Neural cell (in vitro differentiated cells): ENCODE measurements around the gene ATF7IP2.

ENCODE experiments used
- EP300 ChIP-seq: fragments of 450-650 bp; conservative IDR thresholded peaks from 2 replicates; pipeline ENCODE4 v1.6.1; 2014; ENCODE audit warnings: antibody characterized with exemption, mild to moderate bottlenecking, moderate library complexity; ENCODE audit not compliant: poor library complexity, severe bottlenecking
- EZH2 ChIP-seq: fragments of 200-600, 300-800 bp; shearing (Covaris generic), sonication (generic); IDR thresholded peaks from 2 replicates; pipeline ENCODE4 v1.6.1; 2014; ENCODE audit warnings: antibody characterized with exemption, low read length, borderline replicate concordance, mild to moderate bottlenecking; ENCODE audit not compliant: insufficient read depth, poor library complexity, severe bottlenecking
- RAD21 ChIP-seq: fragments of 450-650 bp; conservative IDR thresholded peaks from 2 replicates; pipeline ENCODE4 v1.6.1; 2014; ENCODE audit warnings: antibody characterized with exemption, mild to moderate bottlenecking, moderate library complexity
- SMC3 ChIP-seq: fragments of 450-650 bp; conservative IDR thresholded peaks from 2 replicates; pipeline ENCODE4 v1.6.1; 2014; ENCODE audit warnings: antibody characterized with exemption, mild to moderate bottlenecking, moderate library complexity; ENCODE audit not compliant: poor library complexity
- TAF1 ChIP-seq: IDR thresholded peaks from 2 replicates; pipeline ENCODE4 v1.6.1; 2012; ENCODE audit warnings: low read depth
- TF ChIP-seq, protein P1 (sequence below): fragments of 450-650 bp; IDR thresholded peaks from 2 replicates; pipeline ENCODE4 v1.5.1; 2014; ENCODE audit warnings: antibody characterized with exemption, mild to moderate bottlenecking, moderate library complexity; ENCODE audit not compliant: poor library complexity, severe bottlenecking
- TF ChIP-seq, protein P2 (sequence below): IDR thresholded peaks from 2 replicates; pipeline ENCODE4 v1.6.1; 2012; ENCODE audit warnings: borderline replicate concordance

DNA sequence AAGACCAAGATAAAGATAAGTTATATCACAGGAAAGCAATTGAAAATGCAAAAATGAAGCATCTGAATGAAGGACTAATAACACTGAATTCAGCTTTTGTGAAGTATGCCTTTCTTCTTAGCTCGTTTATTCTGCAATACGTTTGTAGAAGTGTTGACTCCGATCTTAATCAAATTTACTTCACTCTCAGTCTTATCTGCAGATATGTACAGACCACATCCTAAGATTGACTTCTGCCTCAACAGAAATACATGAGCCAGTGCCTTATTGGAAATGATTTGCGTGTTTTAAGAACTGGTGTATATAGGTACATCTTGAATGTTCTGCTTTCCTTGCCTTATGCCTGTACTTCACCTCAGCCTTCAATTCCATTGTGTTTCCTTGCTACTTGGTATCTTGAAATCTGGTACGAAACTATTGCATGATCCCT is 1.3 kb downstream of the ATF7IP2 start:
- TF ChIP-seq SMC3 (no peak), TAF1 (no peak), EZH2 (no peak), EP300 (no peak), RAD21 (no peak)
- TF ChIP-seq, protein P1, sequence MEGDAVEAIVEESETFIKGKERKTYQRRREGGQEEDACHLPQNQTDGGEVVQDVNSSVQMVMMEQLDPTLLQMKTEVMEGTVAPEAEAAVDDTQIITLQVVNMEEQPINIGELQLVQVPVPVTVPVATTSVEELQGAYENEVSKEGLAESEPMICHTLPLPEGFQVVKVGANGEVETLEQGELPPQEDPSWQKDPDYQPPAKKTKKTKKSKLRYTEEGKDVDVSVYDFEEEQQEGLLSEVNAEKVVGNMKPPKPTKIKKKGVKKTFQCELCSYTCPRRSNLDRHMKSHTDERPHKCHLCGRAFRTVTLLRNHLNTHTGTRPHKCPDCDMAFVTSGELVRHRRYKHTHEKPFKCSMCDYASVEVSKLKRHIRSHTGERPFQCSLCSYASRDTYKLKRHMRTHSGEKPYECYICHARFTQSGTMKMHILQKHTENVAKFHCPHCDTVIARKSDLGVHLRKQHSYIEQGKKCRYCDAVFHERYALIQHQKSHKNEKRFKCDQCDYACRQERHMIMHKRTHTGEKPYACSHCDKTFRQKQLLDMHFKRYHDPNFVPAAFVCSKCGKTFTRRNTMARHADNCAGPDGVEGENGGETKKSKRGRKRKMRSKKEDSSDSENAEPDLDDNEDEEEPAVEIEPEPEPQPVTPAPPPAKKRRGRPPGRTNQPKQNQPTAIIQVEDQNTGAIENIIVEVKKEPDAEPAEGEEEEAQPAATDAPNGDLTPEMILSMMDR = no peak
- TF ChIP-seq, protein P2, sequence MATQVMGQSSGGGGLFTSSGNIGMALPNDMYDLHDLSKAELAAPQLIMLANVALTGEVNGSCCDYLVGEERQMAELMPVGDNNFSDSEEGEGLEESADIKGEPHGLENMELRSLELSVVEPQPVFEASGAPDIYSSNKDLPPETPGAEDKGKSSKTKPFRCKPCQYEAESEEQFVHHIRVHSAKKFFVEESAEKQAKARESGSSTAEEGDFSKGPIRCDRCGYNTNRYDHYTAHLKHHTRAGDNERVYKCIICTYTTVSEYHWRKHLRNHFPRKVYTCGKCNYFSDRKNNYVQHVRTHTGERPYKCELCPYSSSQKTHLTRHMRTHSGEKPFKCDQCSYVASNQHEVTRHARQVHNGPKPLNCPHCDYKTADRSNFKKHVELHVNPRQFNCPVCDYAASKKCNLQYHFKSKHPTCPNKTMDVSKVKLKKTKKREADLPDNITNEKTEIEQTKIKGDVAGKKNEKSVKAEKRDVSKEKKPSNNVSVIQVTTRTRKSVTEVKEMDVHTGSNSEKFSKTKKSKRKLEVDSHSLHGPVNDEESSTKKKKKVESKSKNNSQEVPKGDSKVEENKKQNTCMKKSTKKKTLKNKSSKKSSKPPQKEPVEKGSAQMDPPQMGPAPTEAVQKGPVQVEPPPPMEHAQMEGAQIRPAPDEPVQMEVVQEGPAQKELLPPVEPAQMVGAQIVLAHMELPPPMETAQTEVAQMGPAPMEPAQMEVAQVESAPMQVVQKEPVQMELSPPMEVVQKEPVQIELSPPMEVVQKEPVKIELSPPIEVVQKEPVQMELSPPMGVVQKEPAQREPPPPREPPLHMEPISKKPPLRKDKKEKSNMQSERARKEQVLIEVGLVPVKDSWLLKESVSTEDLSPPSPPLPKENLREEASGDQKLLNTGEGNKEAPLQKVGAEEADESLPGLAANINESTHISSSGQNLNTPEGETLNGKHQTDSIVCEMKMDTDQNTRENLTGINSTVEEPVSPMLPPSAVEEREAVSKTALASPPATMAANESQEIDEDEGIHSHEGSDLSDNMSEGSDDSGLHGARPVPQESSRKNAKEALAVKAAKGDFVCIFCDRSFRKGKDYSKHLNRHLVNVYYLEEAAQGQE = no peak
